ENCODE measurements around the gene COPG1.
A peak's percentile ranks its signal among the peaks of the same experiment; 100 is the strongest.
"Not testable (repeated sequence)": the region's sequence is repeated elsewhere in the genome, so short reads cannot be mapped to it uniquely, and the experiment has no call there.

Gene COPG1

GRCh38 chr3:129249284-129250065, at the start of gene COPG1:
Gene COPG1 (plus strand): TSS chr3:129249606. CDS start chr3:129249710, 104 bp downstream.
- Mint-ChIP-seq H3K27me3 (no peaks in the 10 kb centered on the region), H3K4me3 (peak within 1 kb of the TSS; percentile 93), H3K36me3 (peaks cover 20% of the 10 kb centered on the region), H3K9me3 (no peaks in the 10 kb centered on the region), H3K27ac (peak within 1 kb of the TSS; percentile 92), H3K4me1 (peaks cover 17% of the 10 kb centered on the region)
- DNase-seq (ENCODE audit: low spot score in 2 of 2) (peak; percentile 76 to 77), ATAC-seq (ENCODE audit: low read depth) (peak; percentile 77)

GRCh38 chr3:129204473-129204872, 44.9 kb upstream of the COPG1 start:
- ATAC-seq (ENCODE audit: low read depth) (no peak), DNase-seq (ENCODE audit: low spot score in 2 of 2) (no peak)
- Mint-ChIP-seq H3K4me1 (no peaks in the 10 kb centered on the region), H3K4me3 (no peak overlapping the region), H3K36me3 (no peaks in the 10 kb centered on the region), H3K9me3 (no peaks in the 10 kb centered on the region), H3K27me3 (no peaks in the 10 kb centered on the region), H3K27ac (no peak overlapping the region)

GRCh38 chr3:129205109-129205832, 44.1 kb upstream of the COPG1 start:
- Mint-ChIP-seq H3K27ac (no peak overlapping the region), H3K36me3 (no peaks in the 10 kb centered on the region), H3K27me3 (peaks cover 3% of the 10 kb centered on the region), H3K4me1 (no peaks in the 10 kb centered on the region), H3K4me3 (no peak overlapping the region), H3K9me3 (no peaks in the 10 kb centered on the region)
- ATAC-seq (ENCODE audit: low read depth) (no peak), DNase-seq (ENCODE audit: low spot score in 2 of 2) (no peak)

- no peak for DNase-seq (ENCODE audit: low spot score in 2 of 2)
- ATAC-seq (ENCODE audit: low read depth), result no peak
- H3K27ac Mint-ChIP-seq, result no peak overlapping the region
- no peaks in the 10 kb centered on the region for H3K4me1 Mint-ChIP-seq
- no peak overlapping the region for H3K4me3 Mint-ChIP-seq
- H3K9me3 Mint-ChIP-seq, result no peaks in the 10 kb centered on the region
- peaks cover 3% of the 10 kb centered on the region for H3K27me3 Mint-ChIP-seq
- H3K36me3 Mint-ChIP-seq, result no peaks in the 10 kb centered on the region
Measured at GRCh38 chr3:129207479-129207878, 41.9 kb upstream of the COPG1 start.

GRCh38 chr3:129211345-129211744, 38.1 kb upstream of the COPG1 start:
- Mint-ChIP-seq H3K4me3 (no peak overlapping the region), H3K4me1 (no peaks in the 10 kb centered on the region), H3K27ac (no peak overlapping the region), H3K9me3 (no peaks in the 10 kb centered on the region), H3K27me3 (peaks cover 3% of the 10 kb centered on the region), H3K36me3 (no peaks in the 10 kb centered on the region)
- DNase-seq (ENCODE audit: low spot score in 2 of 2) (no peak), ATAC-seq (ENCODE audit: low read depth) (no peak)

GRCh38 chr3:129211772-129212171, 37.6 kb upstream of the COPG1 start:
- DNase-seq (ENCODE audit: low spot score in 2 of 2) (no peak), ATAC-seq (ENCODE audit: low read depth) (no peak)
- H3K27ac Mint-ChIP-seq, result no peak overlapping the region
- no peaks in the 10 kb centered on the region for H3K9me3 Mint-ChIP-seq
- no peak overlapping the region for H3K4me3 Mint-ChIP-seq
- H3K27me3 Mint-ChIP-seq, result peaks cover 3% of the 10 kb centered on the region
- H3K36me3 Mint-ChIP-seq, result no peaks in the 10 kb centered on the region
- no peaks in the 10 kb centered on the region for H3K4me1 Mint-ChIP-seq

GRCh38 chr3:129213238-129213637, 36.2 kb upstream of the COPG1 start:
- H3K36me3 Mint-ChIP-seq, result no peaks in the 10 kb centered on the region
- no peaks in the 10 kb centered on the region for H3K9me3 Mint-ChIP-seq

GRCh38 chr3:129218742-129219141, 30.7 kb upstream of the COPG1 start:
- Mint-ChIP-seq H3K4me1 (no peaks in the 10 kb centered on the region), H3K4me3 (no peak overlapping the region), H3K27me3 (peaks cover 2% of the 10 kb centered on the region), H3K9me3 (no peaks in the 10 kb centered on the region), H3K36me3 (no peaks in the 10 kb centered on the region), H3K27ac (no peak overlapping the region)
- ATAC-seq (ENCODE audit: low read depth), result no peak
- DNase-seq (ENCODE audit: low spot score in 2 of 2), result no peak

More at GRCh38 chr3:129213238-129213637, 36.2 kb upstream of the COPG1 start:
- no peak overlapping the region for H3K4me3 Mint-ChIP-seq
- DNase-seq (ENCODE audit: low spot score in 2 of 2), result no peak
- no peaks in the 10 kb centered on the region for H3K4me1 Mint-ChIP-seq
- ATAC-seq (ENCODE audit: low read depth), result no peak
- no peak overlapping the region for H3K27ac Mint-ChIP-seq
- peaks cover 3% of the 10 kb centered on the region for H3K27me3 Mint-ChIP-seq

GRCh38 chr3:129224387-129224786, 25.0 kb upstream of the COPG1 start:
- H3K36me3 Mint-ChIP-seq; H3K27me3 Mint-ChIP-seq; DNase-seq (ENCODE audit: low spot score in 2 of 2); H3K4me3 Mint-ChIP-seq; ATAC-seq (ENCODE audit: low read depth); H3K9me3 Mint-ChIP-seq: not testable (repeated sequence)
- peak overlapping the region; percentile 17 for H3K27ac Mint-ChIP-seq
- peaks cover 17% of the 10 kb centered on the region for H3K4me1 Mint-ChIP-seq

GRCh38 chr3:129224984-129225393, 24.4 kb upstream of the COPG1 start:
- peak overlapping the region; percentile 17 for H3K27ac Mint-ChIP-seq
- no peaks in the 10 kb centered on the region for H3K36me3 Mint-ChIP-seq
- H3K4me3 Mint-ChIP-seq, result no peak overlapping the region
- DNase-seq (ENCODE audit: low spot score in 2 of 2) (no peak), ATAC-seq (ENCODE audit: low read depth) (no peak)
- H3K9me3 Mint-ChIP-seq, result no peaks in the 10 kb centered on the region
- peaks cover 21% of the 10 kb centered on the region for H3K4me1 Mint-ChIP-seq
- H3K27me3 Mint-ChIP-seq, result no peaks in the 10 kb centered on the region

GRCh38 chr3:129226374-129226773, 23.0 kb upstream of the COPG1 start:
- Mint-ChIP-seq H3K27me3 (no peaks in the 10 kb centered on the region), H3K27ac (no peak overlapping the region), H3K9me3 (no peaks in the 10 kb centered on the region), H3K36me3 (no peaks in the 10 kb centered on the region), H3K4me3 (no peak overlapping the region), H3K4me1 (peaks cover 23% of the 10 kb centered on the region)
- DNase-seq (ENCODE audit: low spot score in 2 of 2) (no peak), ATAC-seq (ENCODE audit: low read depth) (no peak)

- H3K9me3 Mint-ChIP-seq, result no peaks in the 10 kb centered on the region
- no peaks in the 10 kb centered on the region for H3K27me3 Mint-ChIP-seq
- H3K36me3 Mint-ChIP-seq, result no peaks in the 10 kb centered on the region
- no peak overlapping the region for H3K4me3 Mint-ChIP-seq
- peaks cover 36% of the 10 kb centered on the region for H3K4me1 Mint-ChIP-seq
- no peak overlapping the region for H3K27ac Mint-ChIP-seq
- DNase-seq (ENCODE audit: low spot score in 2 of 2), result no peak
- ATAC-seq (ENCODE audit: low read depth), result no peak
Measured at GRCh38 chr3:129228891-129229585, 20.4 kb upstream of the COPG1 start.

- Mint-ChIP-seq H3K27me3 (no peaks in the 10 kb centered on the region), H3K4me1 (peaks cover 37% of the 10 kb centered on the region), H3K27ac (peak overlapping the region; percentile 14), H3K4me3 (no peak overlapping the region), H3K9me3 (no peaks in the 10 kb centered on the region), H3K36me3 (no peaks in the 10 kb centered on the region)
- no peak for ATAC-seq (ENCODE audit: low read depth)
- no peak for DNase-seq (ENCODE audit: low spot score in 2 of 2)
Measured at GRCh38 chr3:129230311-129231019, 18.9 kb upstream of the COPG1 start.

All from memory B cell (primary cell).